Measurements from ENCODE around the gene ARRDC4.

Gene ARRDC4, protein sequence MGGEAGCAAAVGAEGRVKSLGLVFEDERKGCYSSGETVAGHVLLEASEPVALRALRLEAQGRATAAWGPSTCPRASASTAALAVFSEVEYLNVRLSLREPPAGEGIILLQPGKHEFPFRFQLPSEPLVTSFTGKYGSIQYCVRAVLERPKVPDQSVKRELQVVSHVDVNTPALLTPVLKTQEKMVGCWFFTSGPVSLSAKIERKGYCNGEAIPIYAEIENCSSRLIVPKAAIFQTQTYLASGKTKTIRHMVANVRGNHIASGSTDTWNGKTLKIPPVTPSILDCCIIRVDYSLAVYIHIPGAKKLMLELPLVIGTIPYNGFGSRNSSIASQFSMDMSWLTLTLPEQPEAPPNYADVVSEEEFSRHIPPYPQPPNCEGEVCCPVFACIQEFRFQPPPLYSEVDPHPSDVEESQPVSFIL

DNA sequence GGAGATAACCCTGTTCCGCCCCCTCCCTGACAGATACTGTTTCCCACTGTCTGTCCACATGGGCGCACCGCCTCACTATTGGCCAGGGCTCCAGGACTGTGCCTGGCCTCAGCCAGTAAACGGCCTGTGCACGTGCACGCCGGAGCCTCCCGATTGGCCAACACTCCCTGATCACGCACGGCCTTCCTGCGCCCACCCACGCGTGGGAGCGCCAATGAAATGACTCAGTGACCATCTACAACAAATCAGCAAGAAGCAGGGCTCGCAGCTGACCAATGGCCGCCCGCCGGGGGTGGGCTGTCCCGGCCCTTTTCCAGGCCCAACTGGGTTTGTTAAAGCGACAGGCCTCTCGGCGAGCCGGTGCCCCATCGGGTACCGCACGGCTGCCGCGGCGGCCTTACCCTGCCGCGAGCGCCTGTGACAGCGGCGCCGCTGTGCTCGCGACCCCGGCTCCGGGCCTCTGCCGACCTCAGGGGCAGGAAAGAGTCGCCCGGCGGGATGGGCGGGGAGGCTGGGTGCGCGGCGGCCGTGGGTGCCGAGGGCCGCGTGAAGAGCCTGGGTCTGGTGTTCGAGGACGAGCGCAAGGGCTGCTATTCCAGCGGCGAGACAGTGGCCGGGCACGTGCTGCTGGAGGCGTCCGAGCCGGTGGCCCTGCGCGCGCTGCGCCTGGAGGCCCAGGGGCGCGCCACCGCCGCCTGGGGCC lies at the start of gene ARRDC4:
Gene ARRDC4 (plus strand): TSS at position 340 of the 703 bp plus-strand sequence. CDS start 159 bp downstream, at position 499.
- peak; percentile 96 for DNase-seq

DNA sequence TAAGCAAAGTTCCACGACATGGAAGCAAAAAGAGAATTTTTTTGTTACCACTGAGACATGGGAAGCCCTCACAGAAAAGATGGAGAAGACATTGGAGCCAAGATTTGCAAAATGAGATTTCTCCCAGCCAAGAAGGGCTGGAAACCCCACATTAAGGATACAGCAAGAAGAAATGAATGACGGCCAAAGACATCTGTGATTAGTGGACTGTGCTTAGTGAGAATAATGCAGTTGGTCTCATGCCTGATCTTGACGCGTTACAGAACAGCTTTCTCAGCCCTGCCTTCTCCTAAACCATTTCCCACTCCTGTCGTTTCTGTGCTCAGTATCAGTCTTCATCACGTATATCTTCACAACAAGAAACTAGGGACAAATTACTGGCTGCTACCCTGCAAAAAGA lies 45.8 kb upstream of the ARRDC4 start:
- no peak for DNase-seq

DNA sequence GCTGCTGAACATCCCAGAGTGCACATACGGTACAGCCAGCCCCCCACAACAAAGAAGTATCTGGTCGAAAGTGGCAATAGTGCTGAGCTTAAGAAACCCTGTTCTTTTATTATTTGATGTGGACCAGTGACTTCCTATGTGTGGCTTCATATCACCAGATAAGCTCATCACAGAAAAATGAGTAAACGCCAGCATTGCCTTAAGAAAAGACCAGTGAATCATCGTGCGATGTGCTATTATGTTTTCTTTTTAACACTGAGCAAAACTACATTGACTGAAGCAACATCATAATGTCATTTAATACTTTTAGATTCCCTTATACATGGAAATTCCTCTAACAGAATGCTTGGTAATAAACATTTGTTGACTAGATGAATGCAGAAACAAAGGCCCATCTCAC lies 45.2 kb upstream of the ARRDC4 start:
- no peak for DNase-seq

DNA sequence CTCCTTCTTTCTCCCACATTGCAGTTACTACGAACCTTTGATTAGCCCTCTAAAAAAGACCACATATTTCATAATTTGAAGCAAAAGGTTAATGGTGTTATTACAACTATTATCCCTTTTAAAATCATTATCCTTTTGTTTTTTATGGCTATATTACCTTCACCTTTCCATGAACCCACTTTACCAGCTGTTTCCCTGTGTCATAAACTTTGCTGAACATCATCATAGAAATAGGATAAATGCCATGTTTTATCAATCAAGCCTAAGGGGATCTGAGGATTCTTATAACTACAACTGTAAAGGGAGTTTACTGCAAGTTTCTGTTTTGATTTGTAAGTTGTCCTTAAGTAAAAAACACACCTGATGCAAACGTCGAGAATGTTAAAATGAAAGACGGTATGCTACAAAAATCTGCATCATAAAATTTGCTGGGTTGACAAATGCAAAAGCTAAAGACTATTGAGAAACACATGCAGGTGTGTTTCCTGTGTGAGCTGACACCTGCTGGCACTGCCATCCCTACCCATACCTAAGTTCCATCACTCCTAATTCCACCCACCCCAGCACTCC lies 39.1 kb upstream of the ARRDC4 start:
- DNase-seq = no peak

DNA sequence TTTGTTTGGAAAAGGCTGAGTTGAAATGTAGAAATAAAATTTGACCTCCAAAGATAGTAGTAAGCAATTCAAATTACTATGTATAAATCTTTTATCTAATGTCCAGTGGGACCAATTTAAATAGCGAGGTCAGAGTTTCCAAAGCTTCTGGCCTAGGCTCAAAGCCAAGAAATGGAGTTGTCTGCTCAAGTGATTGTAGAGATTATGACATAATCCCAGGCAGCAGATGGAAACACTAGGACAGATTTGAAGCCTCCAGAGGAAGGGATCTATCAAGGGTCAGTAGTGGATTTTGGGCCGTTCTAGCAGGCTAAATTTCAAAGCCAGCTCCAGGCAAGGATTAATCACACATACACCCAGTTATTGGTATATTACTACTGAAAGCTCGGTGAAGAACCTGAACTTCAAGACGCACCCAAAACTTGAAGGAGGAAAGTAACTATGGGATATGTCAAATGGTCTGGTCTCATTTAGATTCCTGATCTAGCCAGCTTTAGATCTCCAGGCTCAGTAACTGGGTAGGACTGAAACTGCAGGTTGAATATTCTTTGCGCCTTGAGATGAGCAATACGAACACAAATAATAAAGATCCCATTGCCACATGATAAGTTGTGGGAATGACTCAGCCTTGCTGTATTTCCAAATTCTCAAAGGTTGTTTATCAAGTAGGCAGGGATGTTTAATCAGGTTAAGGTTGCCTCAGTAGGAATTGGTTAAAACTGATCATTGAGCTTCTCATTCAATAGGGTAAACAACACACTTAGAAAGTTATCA lies 30.9 kb upstream of the ARRDC4 start:
- no peak for DNase-seq

DNA sequence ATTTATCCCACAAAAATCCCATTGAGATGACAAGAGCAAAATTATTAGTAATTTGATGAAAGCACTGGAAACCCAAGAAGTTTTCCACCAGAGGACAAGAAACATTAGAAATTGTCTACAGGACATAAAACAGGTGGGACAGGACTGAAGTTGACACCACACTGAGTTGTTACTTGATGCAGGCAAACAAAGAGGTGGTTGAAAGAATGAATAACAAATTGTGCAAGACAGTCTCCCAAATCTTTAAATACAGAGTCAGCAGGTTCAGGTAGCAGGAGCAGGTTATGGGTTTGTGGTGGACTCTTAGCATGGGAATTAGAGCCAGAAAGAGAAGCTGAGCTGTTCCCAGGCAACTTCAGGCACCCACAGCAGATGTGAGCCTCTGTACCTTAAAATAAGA lies 30.3 kb upstream of the ARRDC4 start:
- no peak for DNase-seq

DNA sequence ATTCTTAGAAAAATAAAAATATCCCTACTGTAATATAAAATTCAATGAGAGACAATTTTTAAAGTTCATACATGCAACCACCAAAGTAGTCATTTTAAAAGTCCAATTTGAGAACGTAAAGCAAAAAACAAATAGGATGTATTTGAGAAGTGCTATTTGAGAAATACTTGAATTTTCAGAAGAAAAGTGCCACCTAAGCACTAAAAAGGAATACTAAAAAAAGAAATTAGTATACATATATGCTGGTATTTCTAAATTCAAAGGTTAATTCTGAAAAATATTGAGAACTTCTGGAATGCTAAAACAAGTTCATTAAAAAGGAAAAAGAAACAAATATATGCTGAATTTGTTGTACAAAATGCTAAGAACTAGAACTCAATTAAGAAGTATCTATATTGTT lies 29.2 kb upstream of the ARRDC4 start:
- no peak for DNase-seq

DNA sequence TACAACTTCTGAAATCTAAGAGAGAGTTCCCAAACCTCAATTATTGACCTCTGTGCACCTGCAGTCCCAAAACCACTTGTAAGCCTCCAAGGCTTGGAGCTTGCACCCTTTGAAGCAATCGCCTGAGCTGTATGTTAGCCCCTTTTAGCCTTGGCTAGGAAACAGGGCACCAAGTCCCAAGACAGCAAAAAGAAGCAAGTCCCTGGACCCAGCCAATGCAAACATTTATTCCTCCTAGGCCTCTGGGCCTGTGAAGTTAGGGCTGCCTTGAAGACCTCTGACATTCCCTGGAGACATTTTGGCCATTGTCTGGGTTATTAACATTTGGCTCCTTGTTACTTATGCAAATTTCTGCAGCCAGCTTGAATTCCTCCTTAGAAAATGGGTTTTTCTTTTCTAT lies 26.9 kb upstream of the ARRDC4 start:
- DNase-seq = no peak

DNA sequence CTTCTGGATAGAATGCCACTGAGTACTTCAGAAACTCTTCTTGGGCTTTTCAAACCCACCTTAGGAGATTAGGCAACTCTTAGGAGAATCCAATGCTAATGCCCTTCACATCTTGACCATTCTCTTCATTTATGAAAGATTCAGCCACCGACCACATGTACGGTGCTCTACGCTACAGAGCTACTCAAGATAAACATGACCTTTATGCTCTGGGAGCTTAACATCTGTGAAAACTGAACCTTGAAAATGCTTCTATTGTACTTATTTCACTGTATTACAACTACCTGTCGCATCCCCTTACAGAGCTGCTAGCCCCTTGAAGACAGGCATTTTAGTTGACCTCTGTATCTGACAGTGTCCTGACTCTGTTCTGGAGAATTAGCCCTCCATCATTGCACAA lies 19.5 kb upstream of the ARRDC4 start:
- DNase-seq = no peak

DNA sequence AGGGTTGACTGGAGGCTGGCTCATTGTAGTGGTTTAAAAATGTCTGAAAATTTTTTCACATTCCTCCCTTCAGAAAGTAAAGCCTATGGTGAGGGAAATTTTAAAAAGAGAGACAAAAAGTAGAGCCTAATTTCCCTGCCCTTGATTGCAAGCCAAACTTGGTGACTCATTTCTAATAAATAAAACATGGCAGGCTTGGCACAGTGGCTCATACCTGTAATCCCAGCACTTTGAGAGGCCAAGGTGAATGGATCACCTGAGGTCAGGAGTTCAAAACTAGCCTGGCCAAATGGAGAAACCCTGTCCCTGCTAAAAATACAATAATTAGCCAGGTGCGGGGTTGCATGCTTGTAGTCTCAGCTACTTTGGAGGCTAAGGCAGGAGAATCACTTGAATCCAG lies 18.9 kb upstream of the ARRDC4 start:
- DNase-seq = no peak

DNA sequence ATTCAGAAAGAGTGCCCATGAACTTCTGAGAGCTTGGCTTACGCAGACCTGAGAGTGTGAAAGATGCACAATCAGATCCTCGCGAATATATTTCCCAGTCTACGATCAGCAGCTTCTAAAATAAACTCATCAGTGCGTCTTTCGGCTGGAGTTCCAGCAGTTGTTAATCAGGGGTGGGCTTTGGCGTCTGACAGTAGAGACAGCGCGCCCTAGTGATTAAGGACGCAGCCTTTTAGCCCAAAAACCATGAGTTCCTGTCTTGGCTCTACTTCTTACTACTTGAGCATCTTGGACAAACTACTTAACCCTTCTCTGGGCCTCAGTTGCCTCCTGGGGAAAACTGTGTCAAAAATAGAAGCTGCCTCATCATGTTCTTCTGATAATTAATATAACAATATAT lies 15.8 kb upstream of the ARRDC4 start:
- DNase-seq = no peak

DNA sequence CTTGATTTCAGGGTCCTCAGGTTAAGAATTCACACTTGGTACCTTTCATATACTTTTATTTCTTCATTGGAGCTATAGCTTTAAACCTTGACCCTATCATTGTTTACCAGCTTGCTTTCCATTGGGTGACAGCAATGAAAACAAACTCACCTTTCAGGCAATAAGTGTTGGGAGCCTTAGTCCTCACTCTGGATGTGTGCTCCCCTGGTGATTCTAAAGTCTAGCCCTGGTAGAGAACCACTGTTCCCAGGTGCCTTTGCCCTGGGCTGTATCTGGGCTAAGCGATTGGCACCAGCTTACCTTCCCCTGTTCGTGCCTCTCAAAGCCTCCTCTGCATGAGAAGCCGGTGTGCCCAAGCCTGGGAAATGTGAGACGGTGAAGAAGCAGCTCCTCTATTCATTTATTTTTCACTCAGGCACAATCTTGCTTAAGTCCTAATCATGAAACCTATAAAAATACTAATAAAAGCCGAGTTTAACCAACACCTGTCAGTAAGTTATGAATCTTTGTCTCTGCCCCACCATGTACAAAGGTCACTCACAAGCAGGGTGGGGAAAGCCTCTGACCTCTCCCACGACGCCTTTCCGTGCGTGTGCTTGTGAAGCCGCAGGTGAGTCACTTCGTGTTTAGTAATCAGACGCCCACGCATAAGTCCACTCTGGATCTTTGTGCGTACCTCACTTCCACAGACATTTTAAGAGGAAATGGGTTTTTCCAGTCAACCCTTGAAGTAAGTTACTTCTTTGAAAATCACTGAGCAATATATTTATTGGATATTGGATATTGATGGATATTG lies 12.8 kb upstream of the ARRDC4 start:
- DNase-seq = no peak

DNA sequence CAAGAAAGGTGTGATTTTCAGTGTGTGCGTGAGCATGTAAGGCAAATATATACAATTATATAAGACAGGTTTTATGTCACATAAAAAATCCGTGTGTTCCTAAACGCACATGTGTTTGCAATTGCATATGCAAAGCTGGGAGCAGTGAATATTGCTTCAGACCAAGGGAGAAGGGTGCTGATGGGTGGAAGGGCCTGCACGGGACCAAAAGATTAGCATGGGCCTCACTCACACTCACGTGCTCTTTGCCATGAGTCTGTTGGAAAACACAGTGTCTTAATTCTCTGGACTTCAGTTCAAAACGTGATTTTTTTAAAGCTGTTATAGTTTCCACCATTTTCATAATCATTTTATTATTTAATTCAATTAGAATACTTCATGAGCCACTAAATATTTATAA lies 7.2 kb upstream of the ARRDC4 start:
- DNase-seq = no peak

DNA sequence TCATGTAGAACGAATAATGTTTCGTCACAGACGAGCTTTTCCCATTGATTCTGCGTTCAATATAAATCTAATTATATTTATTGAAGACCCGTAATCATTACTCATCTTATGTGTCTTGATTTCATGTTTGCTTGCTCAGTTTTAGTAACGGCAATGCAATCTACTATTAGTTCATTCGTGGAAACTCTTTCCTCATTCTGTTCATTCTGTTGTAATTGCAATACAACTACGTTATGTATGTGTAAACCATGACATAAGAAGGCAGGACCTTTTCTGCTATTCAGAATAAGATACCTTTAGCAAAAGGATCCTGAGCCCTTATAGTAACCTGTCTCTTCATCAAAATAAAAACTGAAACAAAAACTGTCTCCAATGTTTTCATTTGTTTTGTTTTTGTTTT lies 6.8 kb upstream of the ARRDC4 start:
- DNase-seq = no peak

DNA sequence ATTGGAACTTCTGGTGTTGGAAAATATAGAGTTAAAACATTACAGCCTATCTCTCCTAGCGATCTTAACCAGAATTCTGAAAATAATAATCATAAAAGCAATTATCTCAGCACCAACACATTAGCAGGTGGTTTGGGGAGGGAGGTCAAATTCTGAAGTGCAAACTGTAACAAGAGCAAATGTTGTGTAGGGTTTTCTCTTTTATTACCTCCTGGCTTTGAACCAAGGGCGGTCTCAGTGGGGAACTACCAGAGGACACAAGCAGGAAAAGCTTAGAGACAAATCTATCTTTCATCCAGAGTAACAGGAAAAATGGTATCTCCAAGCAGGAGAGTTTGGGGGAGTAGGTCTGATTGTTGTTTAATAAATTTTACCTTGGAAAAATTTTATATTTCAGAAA lies 5.5 kb upstream of the ARRDC4 start:
- peak; percentile 7 for DNase-seq

DNA sequence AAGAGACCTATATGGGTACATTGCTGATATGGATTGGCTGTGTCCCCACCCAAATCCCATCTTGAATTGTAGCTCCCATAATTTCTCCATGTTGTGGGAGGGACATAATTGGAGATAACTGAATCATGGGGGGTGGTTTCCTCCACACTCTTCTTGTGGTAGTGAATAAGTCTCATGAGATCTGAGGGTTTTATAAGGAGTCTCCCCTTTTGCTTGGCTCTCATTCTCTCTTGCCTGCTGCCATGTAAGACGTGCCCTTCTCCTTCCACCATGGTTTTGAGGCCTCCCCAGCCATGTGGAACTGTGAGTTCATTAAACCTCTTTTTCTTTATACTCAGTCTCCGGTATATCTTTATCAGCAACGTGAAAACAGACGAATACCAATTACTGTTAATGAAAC lies 5.0 kb upstream of the ARRDC4 start:
- no peak for DNase-seq

DNA sequence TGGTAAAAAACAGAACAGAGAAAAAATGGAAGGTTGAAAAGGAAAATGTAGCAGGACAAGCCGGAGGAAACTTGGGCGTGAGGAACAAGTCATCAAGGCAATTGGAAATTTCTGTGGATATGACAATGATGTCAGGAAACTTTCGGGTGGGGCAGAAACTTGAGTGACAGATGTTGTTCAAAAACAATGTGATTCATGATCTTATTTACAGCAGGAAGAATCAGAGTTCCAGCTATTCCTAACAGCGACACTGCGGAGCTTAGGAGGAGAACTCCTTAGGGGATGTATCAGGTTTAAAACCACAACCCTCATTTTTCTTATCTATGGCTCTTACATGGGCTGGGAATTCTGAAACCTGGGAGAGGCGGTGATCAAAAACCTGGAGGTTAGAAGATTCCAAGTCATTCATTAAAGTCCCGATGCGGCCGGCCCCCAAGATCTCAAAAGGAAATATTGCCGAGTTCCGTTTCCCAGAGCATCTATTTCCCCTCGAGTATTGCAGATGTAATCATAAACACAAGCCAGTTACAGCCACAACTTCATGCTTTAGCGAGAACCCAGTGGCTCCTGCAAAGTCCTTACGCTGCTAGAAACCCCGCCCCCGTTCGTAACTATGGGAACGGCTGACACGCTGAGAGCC lies 659 bp upstream of the ARRDC4 start:
- DNase-seq = no peak

DNA sequence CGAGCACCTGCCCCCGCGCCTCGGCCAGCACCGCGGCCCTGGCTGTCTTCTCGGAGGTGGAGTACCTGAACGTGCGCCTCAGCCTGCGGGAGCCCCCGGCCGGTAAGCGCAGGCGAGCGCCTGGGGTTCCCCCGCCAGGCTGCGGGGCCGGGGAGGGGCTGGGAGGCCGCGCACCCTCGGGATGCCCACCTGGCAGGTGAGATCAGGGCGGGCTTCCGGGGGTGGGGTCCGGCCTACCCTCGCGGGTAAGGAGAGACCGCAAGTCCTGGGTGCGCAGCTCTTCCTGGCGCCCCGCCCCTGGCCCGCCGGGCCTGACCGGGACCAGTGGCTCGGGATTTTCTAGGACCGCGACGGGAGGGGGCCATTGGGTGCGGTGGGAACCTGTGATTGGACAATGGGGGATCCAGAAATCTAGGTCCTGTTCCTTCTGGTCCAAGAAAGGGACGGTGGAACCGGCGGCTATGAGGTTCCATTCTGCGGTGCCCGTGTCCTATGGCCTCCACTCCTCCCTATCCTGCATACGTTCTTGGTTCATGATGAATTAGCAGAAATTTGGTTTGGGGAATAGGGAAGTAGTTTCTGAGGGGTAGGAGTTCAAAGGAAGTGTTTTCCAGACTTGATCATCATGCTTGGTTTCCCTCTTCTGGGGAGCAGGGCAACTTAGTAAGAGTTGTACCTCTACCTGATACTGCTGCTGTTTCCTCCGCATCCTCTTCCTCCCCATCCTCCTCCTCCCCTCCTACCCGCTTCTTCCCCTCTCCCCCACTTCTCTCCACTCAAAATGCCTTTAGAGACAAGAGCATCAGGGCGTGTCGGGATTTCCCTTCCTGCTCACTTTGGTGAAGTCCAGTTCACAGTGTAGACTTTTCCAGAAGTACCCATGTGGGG lies 808 bp downstream of the ARRDC4 start:
- no peak for DNase-seq

DNA sequence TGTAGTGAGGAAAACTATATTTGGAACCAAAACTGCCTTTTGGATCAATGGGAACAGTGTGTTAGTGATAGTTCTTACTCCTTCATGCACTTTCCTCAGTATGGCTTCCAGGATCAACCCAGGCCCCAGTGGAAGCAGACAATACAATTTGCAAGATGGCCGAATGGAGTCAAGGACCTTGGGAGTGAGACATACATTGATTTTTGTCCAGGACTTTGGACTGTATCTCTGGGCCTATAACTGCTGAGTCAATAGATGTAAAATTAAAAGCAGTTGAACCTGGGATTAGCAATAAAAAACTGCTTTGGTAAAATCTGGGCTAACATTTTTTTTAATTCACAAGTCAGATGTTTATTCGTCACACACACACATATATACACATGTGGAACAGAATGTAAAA lies 1.8 kb downstream of the ARRDC4 start:
- DNase-seq = no peak

DNA sequence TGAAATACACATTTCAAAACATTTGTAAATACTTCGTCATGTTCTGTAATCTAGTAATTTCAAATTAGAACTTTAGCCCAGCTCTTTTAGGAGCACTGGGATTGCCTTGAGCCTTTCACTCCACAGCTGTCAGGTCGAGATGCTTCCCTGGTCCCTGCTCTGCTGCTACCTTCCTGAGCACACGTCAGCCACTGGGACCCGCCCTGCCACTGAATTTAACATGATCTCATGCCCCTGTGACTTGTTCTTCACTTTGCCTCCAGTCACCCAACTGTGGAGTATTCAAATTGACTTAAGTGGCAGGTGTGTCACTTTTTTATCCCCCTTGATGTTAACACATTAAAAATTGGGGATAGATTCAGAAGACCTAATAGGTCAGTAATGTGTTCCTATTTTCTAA lies 3.3 kb downstream of the ARRDC4 start:
- DNase-seq = no peak

DNA sequence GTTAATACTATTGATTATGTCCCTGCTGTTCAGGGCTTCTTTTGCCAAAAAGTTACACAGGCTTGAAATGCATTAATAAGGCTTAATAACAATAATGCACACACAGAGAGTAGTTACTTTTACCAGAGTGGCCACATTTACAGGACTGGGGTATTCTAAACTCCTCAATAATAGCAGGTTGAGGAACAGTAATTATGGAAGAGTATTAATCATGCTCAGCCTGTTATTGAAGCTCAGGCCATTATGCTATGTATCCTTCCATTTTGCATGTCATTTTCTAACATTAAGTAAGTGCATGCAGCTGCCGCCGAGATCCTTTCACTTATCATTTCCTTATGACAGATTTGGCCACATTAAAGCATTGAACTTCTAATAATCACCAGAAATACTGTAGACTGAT lies 5.7 kb downstream of the ARRDC4 start:
- no peak for DNase-seq
